OCI-LY1 (cell line): ENCODE data around the gene CORO2B.

Source experiments
- CTCF ChIP-seq: fragments of 200-600 bp; sonication (generic), shearing (Covaris generic); IDR thresholded peaks from 2 replicates; pipeline ENCODE4 v1.5.1; 2017; ENCODE audit warnings: mild to moderate bottlenecking, antibody characterized with exemption, low read length, moderate library complexity, mixed read lengths
- EZH2 ChIP-seq: fragments of 200-600 bp; sonication (generic), shearing (Covaris generic); IDR thresholded peaks from 2 replicates; pipeline ENCODE4 v1.8.0; 2017; ENCODE audit warnings: borderline replicate concordance, mixed run types, mild to moderate bottlenecking, antibody characterized with exemption, low read length, moderate library complexity, mixed read lengths

- TF ChIP-seq EZH2: no peak
- no peak for TF ChIP-seq CTCF
These were observed 35.4 kb upstream of the CORO2B start for GRCh38 chr15:68543165-68544008.
